Osteocyte (in vitro differentiated cells): ENCODE measurements around the gene ERO1B. TPM values are rescaled to one million over a fixed set of nuclear protein-coding genes. Genes with fewer than 3 reads are reported as not detected.

ENCODE experiments used
- DNase-seq: peaks from one replicate; pipeline ENCODE4 v3.0.0; 2021; ENCODE audit warnings: mixed read lengths; ENCODE audit not compliant: unreplicated experiment; ENCODE audit errors: extremely low spot score
- H3K27ac Mint-ChIP-seq: one replicate; pipeline ENCODE4 v1.8.0; 2021; ENCODE audit warnings: mild to moderate bottlenecking, mixed read lengths; ENCODE audit not compliant: unreplicated experiment
- H3K27me3 Mint-ChIP-seq: one replicate; pipeline ENCODE4 v1.8.0; 2021; ENCODE audit warnings: mixed read lengths; ENCODE audit not compliant: unreplicated experiment
- H3K36me3 Mint-ChIP-seq: one replicate; pipeline ENCODE4 v1.8.0; 2021; ENCODE audit warnings: mixed read lengths; ENCODE audit not compliant: unreplicated experiment
- H3K4me1 Mint-ChIP-seq: one replicate; pipeline ENCODE4 v1.8.0; 2021; ENCODE audit warnings: mixed read lengths; ENCODE audit not compliant: unreplicated experiment
- H3K4me3 Mint-ChIP-seq: one replicate; pipeline ENCODE4 v1.8.0; 2021; ENCODE audit warnings: mild to moderate bottlenecking, moderate library complexity, mixed read lengths; ENCODE audit not compliant: unreplicated experiment
- H3K9me3 Mint-ChIP-seq: one replicate; pipeline ENCODE4 v1.8.0; 2021; ENCODE audit warnings: mixed read lengths; ENCODE audit not compliant: unreplicated experiment
- total RNA-seq: library from RNA; stranded (reverse); gene quantifications from 2 replicates; pipeline ENCODE4 v1.2.1, GENCODE V29; 2021
- TF ChIP-seq, protein P1 (sequence below): fragments of 200-600 bp; sonication (generic); IDR thresholded peaks from 2 replicates; pipeline ENCODE4 v1.5.0; 2021; ENCODE audit warnings: antibody characterized with exemption, mild to moderate bottlenecking, moderate library complexity

The ERO1B gene
- total RNA-seq, 1 donor from 2014 or later, result 4.8 TPM

GRCh38 chr1:236173174-236173767, 108.5 kb downstream of the ERO1B start:
- H3K27ac Mint-ChIP-seq, result no peak overlapping the region
- TF ChIP-seq, protein P1, sequence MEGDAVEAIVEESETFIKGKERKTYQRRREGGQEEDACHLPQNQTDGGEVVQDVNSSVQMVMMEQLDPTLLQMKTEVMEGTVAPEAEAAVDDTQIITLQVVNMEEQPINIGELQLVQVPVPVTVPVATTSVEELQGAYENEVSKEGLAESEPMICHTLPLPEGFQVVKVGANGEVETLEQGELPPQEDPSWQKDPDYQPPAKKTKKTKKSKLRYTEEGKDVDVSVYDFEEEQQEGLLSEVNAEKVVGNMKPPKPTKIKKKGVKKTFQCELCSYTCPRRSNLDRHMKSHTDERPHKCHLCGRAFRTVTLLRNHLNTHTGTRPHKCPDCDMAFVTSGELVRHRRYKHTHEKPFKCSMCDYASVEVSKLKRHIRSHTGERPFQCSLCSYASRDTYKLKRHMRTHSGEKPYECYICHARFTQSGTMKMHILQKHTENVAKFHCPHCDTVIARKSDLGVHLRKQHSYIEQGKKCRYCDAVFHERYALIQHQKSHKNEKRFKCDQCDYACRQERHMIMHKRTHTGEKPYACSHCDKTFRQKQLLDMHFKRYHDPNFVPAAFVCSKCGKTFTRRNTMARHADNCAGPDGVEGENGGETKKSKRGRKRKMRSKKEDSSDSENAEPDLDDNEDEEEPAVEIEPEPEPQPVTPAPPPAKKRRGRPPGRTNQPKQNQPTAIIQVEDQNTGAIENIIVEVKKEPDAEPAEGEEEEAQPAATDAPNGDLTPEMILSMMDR, result no peak
- H3K4me3 Mint-ChIP-seq, result no peak overlapping the region
- H3K27me3 Mint-ChIP-seq, result no peaks in the 10 kb centered on the region
- no peak for DNase-seq
- H3K9me3 Mint-ChIP-seq, result no peaks in the 10 kb centered on the region
- peaks cover 20% of the 10 kb centered on the region for H3K4me1 Mint-ChIP-seq
- peaks cover 5% of the 10 kb centered on the region for H3K36me3 Mint-ChIP-seq

- TF ChIP-seq, protein P1, result no peak
- H3K9me3 Mint-ChIP-seq, result peaks cover 2% of the 10 kb centered on the region
- H3K4me3 Mint-ChIP-seq, result no peak overlapping the region
- H3K4me1 Mint-ChIP-seq, result peaks cover 20% of the 10 kb centered on the region
- no peaks in the 10 kb centered on the region for H3K27me3 Mint-ChIP-seq
- H3K27ac Mint-ChIP-seq, result no peak overlapping the region
- H3K36me3 Mint-ChIP-seq, result peaks cover 5% of the 10 kb centered on the region
- no peak for DNase-seq
Measured at GRCh38 chr1:236172041-236172579, 109.6 kb downstream of the ERO1B start.

GRCh38 chr1:236168716-236169429, 112.9 kb downstream of the ERO1B start:
- Mint-ChIP-seq H3K4me1 (peaks cover 14% of the 10 kb centered on the region), H3K9me3 (peaks cover 4% of the 10 kb centered on the region), H3K4me3 (no peak overlapping the region), H3K36me3 (peaks cover 8% of the 10 kb centered on the region), H3K27ac (no peak overlapping the region), H3K27me3 (no peaks in the 10 kb centered on the region)
- DNase-seq, result no peak
- TF ChIP-seq, protein P1, result no peak

GRCh38 chr1:236167578-236167977, 114.2 kb downstream of the ERO1B start:
- Mint-ChIP-seq H3K27ac (no peak overlapping the region), H3K4me3 (no peak overlapping the region), H3K27me3 (no peaks in the 10 kb centered on the region), H3K36me3 (peaks cover 6% of the 10 kb centered on the region), H3K9me3 (peaks cover 4% of the 10 kb centered on the region), H3K4me1 (peaks cover 13% of the 10 kb centered on the region)
- TF ChIP-seq, protein P1, result no peak
- no peak for DNase-seq

GRCh38 chr1:236167154-236167553, 114.6 kb downstream of the ERO1B start:
- TF ChIP-seq, protein P1, result no peak
- peaks cover 6% of the 10 kb centered on the region for H3K36me3 Mint-ChIP-seq
- no peak overlapping the region for H3K27ac Mint-ChIP-seq
- no peak for DNase-seq
- no peaks in the 10 kb centered on the region for H3K27me3 Mint-ChIP-seq
- H3K4me1 Mint-ChIP-seq, result peaks cover 9% of the 10 kb centered on the region
- no peak overlapping the region for H3K4me3 Mint-ChIP-seq
- peaks cover 4% of the 10 kb centered on the region for H3K9me3 Mint-ChIP-seq
